ENCODE data around the gene PRAF2.

DNA sequence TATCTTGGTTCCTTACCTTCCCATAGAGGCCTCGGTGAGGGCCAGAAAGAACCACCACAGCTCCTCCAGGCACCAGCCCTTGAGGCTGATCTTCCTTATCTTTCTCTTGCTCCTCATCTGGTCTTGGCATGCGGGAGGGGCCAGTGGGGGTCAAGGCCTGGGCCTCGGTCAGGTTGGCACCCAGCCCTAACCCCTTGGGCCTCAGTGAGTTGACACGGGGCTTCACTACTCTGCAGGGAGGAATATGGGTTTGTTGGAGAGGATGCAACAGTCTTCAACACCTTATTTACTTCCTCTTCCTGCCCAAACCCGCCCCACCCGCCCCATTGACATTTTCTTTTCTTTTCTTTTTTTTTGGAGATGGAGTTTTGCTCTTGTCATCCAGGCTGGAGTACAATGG, 43.8 kb upstream of the PRAF2 start:
- no peak for TF ChIP-seq EGR1 (IDR thresholded peaks at IDR 0.05)
- no peak for TF ChIP-seq REST (IDR thresholded peaks at IDR 0.05; ENCODE audit: low read depth)
- no peak for TF ChIP-seq CEBPB (IDR thresholded peaks at IDR 0.05)
- TF ChIP-seq TAF1 (IDR thresholded peaks at IDR 0.05; ENCODE audit: low read depth) = no peak
- no peak for TF ChIP-seq USF1 (IDR thresholded peaks at IDR 0.05)

All from Ishikawa (cell line).